Astrocyte (in vitro differentiated cells and primary cell): ENCODE results near the gene CYP8B1. TPM values are rescaled to one million over a fixed set of nuclear protein-coding genes. Genes with fewer than 3 reads are reported as not detected.

Experiments
- DNase-seq: peaks from one replicate; pipeline ENCODE4 v3.0.0-alpha.2; 2010; ENCODE audit warnings: low read depth
- FAIRE-seq: peaks from 2 replicates; lab custom pipeline; 2011; peaks lifted over from hg19 to GRCh38; lab: Jason Lieb, UNC
- H2AFZ ChIP-seq: 2 replicates; pipeline ENCODE4 v1.6.0; 2012; ENCODE audit warnings: low read depth, low read length, inconsistent platforms
- H3K27ac ChIP-seq: 2 replicates; pipeline ENCODE4 v1.5.1; 2011; ENCODE audit warnings: low read depth, low read length, inconsistent platforms
- H3K27me3 ChIP-seq: 2 replicates; pipeline ENCODE4 v1.6.0; 2011; ENCODE audit warnings: low read length, inconsistent platforms; ENCODE audit not compliant: insufficient read depth
- H3K36me3 ChIP-seq: 2 replicates; pipeline ENCODE4 v1.5.1; 2011; ENCODE audit warnings: low read length, inconsistent platforms; ENCODE audit not compliant: insufficient read depth
- H3K4me1 ChIP-seq: 2 replicates; pipeline ENCODE4 v1.5.1; 2011; ENCODE audit warnings: low read length, inconsistent platforms; ENCODE audit not compliant: insufficient read depth
- H3K4me2 ChIP-seq: 2 replicates; pipeline ENCODE4 v1.6.0; 2012; ENCODE audit warnings: low read length, inconsistent platforms
- H3K4me3 ChIP-seq: 2 replicates; pipeline ENCODE4 v1.5.1; 2011; ENCODE audit warnings: low read depth, mild to moderate bottlenecking, low read length, inconsistent platforms; ENCODE audit not compliant: insufficient read depth
- H3K79me2 ChIP-seq: 2 replicates; pipeline ENCODE4 v1.6.0; 2012; ENCODE audit warnings: mild to moderate bottlenecking, low read length, inconsistent platforms; ENCODE audit not compliant: insufficient read depth
- H3K9ac ChIP-seq: 2 replicates; pipeline ENCODE4 v1.6.0; 2012; ENCODE audit warnings: mild to moderate bottlenecking, low read length, inconsistent platforms
- H3K9me3 ChIP-seq: 2 replicates; pipeline ENCODE4 v1.5.1; 2012; ENCODE audit warnings: low read depth, mild to moderate bottlenecking, low read length, inconsistent platforms; ENCODE audit not compliant: insufficient read depth
- H4K20me1 ChIP-seq: 2 replicates; pipeline ENCODE4 v1.6.0; 2012; ENCODE audit warnings: low read length, inconsistent platforms; ENCODE audit not compliant: insufficient read depth
- H3K27ac Mint-ChIP-seq: one replicate; pipeline ENCODE4 v1.8.0; 2021; ENCODE audit warnings: mild to moderate bottlenecking, mixed read lengths; ENCODE audit not compliant: unreplicated experiment
- H3K27me3 Mint-ChIP-seq: one replicate; pipeline ENCODE4 v1.8.0; 2021; ENCODE audit warnings: low read depth, mixed read lengths; ENCODE audit not compliant: unreplicated experiment
- H3K36me3 Mint-ChIP-seq: one replicate; pipeline ENCODE4 v1.8.0; 2021; ENCODE audit warnings: low read depth, mixed read lengths; ENCODE audit not compliant: unreplicated experiment
- H3K4me1 Mint-ChIP-seq: one replicate; pipeline ENCODE4 v1.8.0; 2021; ENCODE audit warnings: low read depth, mixed read lengths; ENCODE audit not compliant: unreplicated experiment
- H3K4me3 Mint-ChIP-seq: one replicate; pipeline ENCODE4 v1.8.0; 2021; ENCODE audit warnings: mild to moderate bottlenecking, moderate library complexity, mixed read lengths; ENCODE audit not compliant: unreplicated experiment
- H3K9me3 Mint-ChIP-seq: one replicate; pipeline ENCODE4 v1.8.0; 2021; ENCODE audit warnings: mild to moderate bottlenecking, mixed read lengths; ENCODE audit not compliant: unreplicated experiment
- EZH2 ChIP-seq: IDR thresholded peaks from 2 replicates; pipeline ENCODE4 v1.6.1; 2012; ENCODE audit warnings: mild to moderate bottlenecking, low read length, inconsistent platforms; ENCODE audit not compliant: insufficient read depth
- total RNA-seq: library from RNA; stranded (reverse); gene quantifications from 2 replicates; pipeline ENCODE4 v1.2.1, GENCODE V29; 2021
- TF ChIP-seq, protein P1 (sequence below): IDR thresholded peaks from 2 replicates; pipeline ENCODE4 v1.5.1; 2011; ENCODE audit warnings: low read depth, mild to moderate bottlenecking, inconsistent platforms, low read length, moderate library complexity; ENCODE audit not compliant: insufficient read depth

CYP8B1 gene
- total RNA-seq, 1 donor from 2014 or later, result not detected

DNA sequence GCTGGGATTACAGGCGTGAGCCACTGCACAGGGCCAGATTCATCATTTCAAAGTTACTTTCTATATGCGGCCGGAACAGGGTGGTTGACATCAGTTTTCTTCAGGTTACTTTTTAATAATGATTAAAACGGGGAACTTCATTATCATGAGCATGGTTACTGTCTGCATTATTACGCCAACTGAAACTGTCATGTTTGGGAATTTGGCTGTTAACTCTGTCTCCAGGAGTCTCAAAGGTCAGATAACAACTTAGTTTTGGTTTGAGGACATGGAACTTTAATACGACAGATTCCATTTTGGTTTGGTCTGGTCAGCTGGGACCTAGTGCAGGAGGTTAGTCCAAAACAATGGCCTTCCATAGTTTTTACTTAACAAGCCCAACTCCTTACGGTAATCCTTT is 8.5 kb downstream of the CYP8B1 start:
- no peak overlapping the region for H3K4me3 Mint-ChIP-seq
- FAIRE-seq (no peak), DNase-seq (no peak)
- no peaks in the 10 kb centered on the region for H4K20me1 ChIP-seq
- no peaks in the 10 kb centered on the region for H3K4me1 Mint-ChIP-seq
- no peak overlapping the region for H3K9ac ChIP-seq
- no peak overlapping the region for H3K4me3 ChIP-seq
- H3K36me3 Mint-ChIP-seq, result no peaks in the 10 kb centered on the region
- TF ChIP-seq, protein P1, sequence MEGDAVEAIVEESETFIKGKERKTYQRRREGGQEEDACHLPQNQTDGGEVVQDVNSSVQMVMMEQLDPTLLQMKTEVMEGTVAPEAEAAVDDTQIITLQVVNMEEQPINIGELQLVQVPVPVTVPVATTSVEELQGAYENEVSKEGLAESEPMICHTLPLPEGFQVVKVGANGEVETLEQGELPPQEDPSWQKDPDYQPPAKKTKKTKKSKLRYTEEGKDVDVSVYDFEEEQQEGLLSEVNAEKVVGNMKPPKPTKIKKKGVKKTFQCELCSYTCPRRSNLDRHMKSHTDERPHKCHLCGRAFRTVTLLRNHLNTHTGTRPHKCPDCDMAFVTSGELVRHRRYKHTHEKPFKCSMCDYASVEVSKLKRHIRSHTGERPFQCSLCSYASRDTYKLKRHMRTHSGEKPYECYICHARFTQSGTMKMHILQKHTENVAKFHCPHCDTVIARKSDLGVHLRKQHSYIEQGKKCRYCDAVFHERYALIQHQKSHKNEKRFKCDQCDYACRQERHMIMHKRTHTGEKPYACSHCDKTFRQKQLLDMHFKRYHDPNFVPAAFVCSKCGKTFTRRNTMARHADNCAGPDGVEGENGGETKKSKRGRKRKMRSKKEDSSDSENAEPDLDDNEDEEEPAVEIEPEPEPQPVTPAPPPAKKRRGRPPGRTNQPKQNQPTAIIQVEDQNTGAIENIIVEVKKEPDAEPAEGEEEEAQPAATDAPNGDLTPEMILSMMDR, result no peak
- no peak for TF ChIP-seq EZH2
- H2AFZ ChIP-seq, result no peak overlapping the region
- no peaks in the 10 kb centered on the region for H3K9me3 Mint-ChIP-seq
- H3K9me3 ChIP-seq, result no peaks in the 10 kb centered on the region
- H3K79me2 ChIP-seq, result no peaks in the 10 kb centered on the region
- H3K36me3 ChIP-seq, result no peaks in the 10 kb centered on the region
- peaks cover 3% of the 10 kb centered on the region for H3K27me3 ChIP-seq
- peaks cover 20% of the 10 kb centered on the region for H3K27me3 Mint-ChIP-seq
- no peak overlapping the region for H3K27ac Mint-ChIP-seq
- H3K27ac ChIP-seq, result no peak overlapping the region
- no peaks in the 10 kb centered on the region for H3K4me1 ChIP-seq
- H3K4me2 ChIP-seq, result no peak overlapping the region

- DNase-seq (no peak), FAIRE-seq (no peak)
- TF ChIP-seq, protein P1, result no peak
- no peak for TF ChIP-seq EZH2
- no peak overlapping the region for H3K4me3 ChIP-seq
- Mint-ChIP-seq H3K9me3 (no peaks in the 10 kb centered on the region), H3K27me3 (peaks cover 18% of the 10 kb centered on the region), H3K4me1 (no peaks in the 10 kb centered on the region), H3K27ac (no peak overlapping the region), H3K36me3 (no peaks in the 10 kb centered on the region), H3K4me3 (no peak overlapping the region)
- H3K4me2 ChIP-seq, result no peak overlapping the region
- no peaks in the 10 kb centered on the region for H4K20me1 ChIP-seq
- no peaks in the 10 kb centered on the region for H3K9me3 ChIP-seq
- H2AFZ ChIP-seq, result no peak overlapping the region
- H3K79me2 ChIP-seq, result no peaks in the 10 kb centered on the region
- no peak overlapping the region for H3K9ac ChIP-seq
- H3K27ac ChIP-seq, result no peak overlapping the region
- peaks cover 2% of the 10 kb centered on the region for H3K27me3 ChIP-seq
- no peaks in the 10 kb centered on the region for H3K4me1 ChIP-seq
- no peaks in the 10 kb centered on the region for H3K36me3 ChIP-seq
Measured at GRCh38 chr3:42865256-42865655, 10.4 kb downstream of the CYP8B1 start.

GRCh38 chr3:42864321-42864950 is 11.2 kb downstream of the CYP8B1 start:
- Histone ChIP-seq H3K4me3 (no peak overlapping the region), H3K4me1 (no peaks in the 10 kb centered on the region), H3K36me3 (no peaks in the 10 kb centered on the region), H3K27ac (no peak overlapping the region), H3K79me2 (no peaks in the 10 kb centered on the region), H4K20me1 (no peaks in the 10 kb centered on the region), H3K9ac (no peak overlapping the region), H3K4me2 (no peak overlapping the region), H2AFZ (no peak overlapping the region), H3K27me3 (peaks cover 2% of the 10 kb centered on the region), H3K9me3 (no peaks in the 10 kb centered on the region)
- H3K36me3 Mint-ChIP-seq, result no peaks in the 10 kb centered on the region
- FAIRE-seq (no peak), DNase-seq (no peak)
- TF ChIP-seq EZH2, result no peak
- TF ChIP-seq, protein P1, result no peak
- no peak overlapping the region for H3K4me3 Mint-ChIP-seq
- peaks cover 13% of the 10 kb centered on the region for H3K27me3 Mint-ChIP-seq
- H3K4me1 Mint-ChIP-seq, result no peaks in the 10 kb centered on the region
- H3K9me3 Mint-ChIP-seq, result peaks cover 3% of the 10 kb centered on the region
- H3K27ac Mint-ChIP-seq, result no peak overlapping the region
